Activated CD4-positive, alpha-beta T cell treated with anti-CD3 and anti-CD28 coated beads for 48 hours (primary cell): Measurements from ENCODE around the gene CNN2.
A peak's percentile ranks its signal among the peaks of the same experiment; 100 is the strongest.

Source experiments
- DNase-seq: peaks from one replicate; pipeline ENCODE4 v3.0.0-alpha.2; 2020

The CNN2 gene

GRCh38 chr19:1032264-1032867 lies 6.0 kb downstream of the CNN2 start:
- no peak for DNase-seq

- no peak for DNase-seq
These were observed 9.7 kb downstream of the CNN2 start for GRCh38 chr19:1035998-1036621.

- no peak for DNase-seq
These were observed 11.2 kb downstream of the CNN2 start for GRCh38 chr19:1037621-1038064.

GRCh38 chr19:1038978-1039645 lies 12.7 kb downstream of the CNN2 start:
- DNase-seq: no peak

GRCh38 chr19:1039646-1040475 lies 13.5 kb downstream of the CNN2 start, which contains the start of gene ABCA7:
Gene ABCA7 (plus strand): TSS chr19:1040107. CDS start chr19:1041362, 1,255 bp downstream.
- DNase-seq: peak; percentile 100

GRCh38 chr19:1040476-1041271 lies 14.3 kb downstream of the CNN2 start:
- DNase-seq: peak; percentile 95

GRCh38 chr19:1041272-1041834 lies 14.9 kb downstream of the CNN2 start:
- no peak for DNase-seq

- no peak for DNase-seq
These were observed 15.7 kb downstream of the CNN2 start for GRCh38 chr19:1041835-1042685.

GRCh38 chr19:1042689-1043511 lies 16.5 kb downstream of the CNN2 start:
- DNase-seq: no peak

- peak; percentile 93 for DNase-seq
These were observed 18.8 kb downstream of the CNN2 start for GRCh38 chr19:1045247-1045603.

- DNase-seq: no peak
These were observed 19.8 kb downstream of the CNN2 start for GRCh38 chr19:1046117-1046626.

- DNase-seq: no peak
These were observed 20.7 kb downstream of the CNN2 start for GRCh38 chr19:1046836-1047695.

- DNase-seq: no peak
These were observed 21.3 kb downstream of the CNN2 start for GRCh38 chr19:1047696-1048147.

GRCh38 chr19:1049106-1049505 lies 22.7 kb downstream of the CNN2 start:
- no peak for DNase-seq

GRCh38 chr19:1049800-1050199 lies 23.4 kb downstream of the CNN2 start:
- no peak for DNase-seq

- no peak for DNase-seq
These were observed 24.8 kb downstream of the CNN2 start for GRCh38 chr19:1050989-1051788.

- no peak for DNase-seq
These were observed 25.4 kb downstream of the CNN2 start for GRCh38 chr19:1051791-1052190.
